Measurements from ENCODE around the gene SCARB1.

Gene SCARB1

GRCh38 chr12:124734224-124734788 is 129.4 kb downstream of the SCARB1 start:
- Histone ChIP-seq H3K4me3 (ENCODE audit: low read depth, low read length, poor library complexity, severe bottlenecking) (no peak overlapping the region), H2AFZ (ENCODE audit: low read length) (no peak overlapping the region), H3K9me2 (ENCODE audit: low read depth, low read length) (no peaks in the 10 kb centered on the region), H3K4me1 (ENCODE audit: insufficient read depth, low read length, severe bottlenecking) (no peaks in the 10 kb centered on the region), H3K27ac (ENCODE audit: low read depth, low read length, poor library complexity, severe bottlenecking) (no peak overlapping the region), H4K20me1 (ENCODE audit: insufficient read depth, low read length) (no peaks in the 10 kb centered on the region), H3F3A (ENCODE audit: insufficient read depth, low read length) (no peaks in the 10 kb centered on the region), H3K9ac (ENCODE audit: low read length) (no peak overlapping the region), H3K4me2 (ENCODE audit: low read length) (no peak overlapping the region), H3K27me3 (ENCODE audit: insufficient read depth, low read length) (peaks cover 13% of the 10 kb centered on the region; the same call in 1 of the 2 replicates), H3K79me2 (ENCODE audit: insufficient read depth, low read length) (no peaks in the 10 kb centered on the region), H3K9me3 (ENCODE audit: low read length) (no peaks in the 10 kb centered on the region), H3K36me3 (ENCODE audit: insufficient read depth, low read length) (no peaks in the 10 kb centered on the region; the same call in 1 of the 2 replicates)
- TF ChIP-seq, protein P1, sequence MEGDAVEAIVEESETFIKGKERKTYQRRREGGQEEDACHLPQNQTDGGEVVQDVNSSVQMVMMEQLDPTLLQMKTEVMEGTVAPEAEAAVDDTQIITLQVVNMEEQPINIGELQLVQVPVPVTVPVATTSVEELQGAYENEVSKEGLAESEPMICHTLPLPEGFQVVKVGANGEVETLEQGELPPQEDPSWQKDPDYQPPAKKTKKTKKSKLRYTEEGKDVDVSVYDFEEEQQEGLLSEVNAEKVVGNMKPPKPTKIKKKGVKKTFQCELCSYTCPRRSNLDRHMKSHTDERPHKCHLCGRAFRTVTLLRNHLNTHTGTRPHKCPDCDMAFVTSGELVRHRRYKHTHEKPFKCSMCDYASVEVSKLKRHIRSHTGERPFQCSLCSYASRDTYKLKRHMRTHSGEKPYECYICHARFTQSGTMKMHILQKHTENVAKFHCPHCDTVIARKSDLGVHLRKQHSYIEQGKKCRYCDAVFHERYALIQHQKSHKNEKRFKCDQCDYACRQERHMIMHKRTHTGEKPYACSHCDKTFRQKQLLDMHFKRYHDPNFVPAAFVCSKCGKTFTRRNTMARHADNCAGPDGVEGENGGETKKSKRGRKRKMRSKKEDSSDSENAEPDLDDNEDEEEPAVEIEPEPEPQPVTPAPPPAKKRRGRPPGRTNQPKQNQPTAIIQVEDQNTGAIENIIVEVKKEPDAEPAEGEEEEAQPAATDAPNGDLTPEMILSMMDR (IDR thresholded peaks at IDR 0.05; ENCODE audit: low read length), result no peak
- no peak for TF ChIP-seq EZH2 (IDR thresholded peaks at IDR 0.05; ENCODE audit: borderline replicate concordance, low read length)

DNA sequence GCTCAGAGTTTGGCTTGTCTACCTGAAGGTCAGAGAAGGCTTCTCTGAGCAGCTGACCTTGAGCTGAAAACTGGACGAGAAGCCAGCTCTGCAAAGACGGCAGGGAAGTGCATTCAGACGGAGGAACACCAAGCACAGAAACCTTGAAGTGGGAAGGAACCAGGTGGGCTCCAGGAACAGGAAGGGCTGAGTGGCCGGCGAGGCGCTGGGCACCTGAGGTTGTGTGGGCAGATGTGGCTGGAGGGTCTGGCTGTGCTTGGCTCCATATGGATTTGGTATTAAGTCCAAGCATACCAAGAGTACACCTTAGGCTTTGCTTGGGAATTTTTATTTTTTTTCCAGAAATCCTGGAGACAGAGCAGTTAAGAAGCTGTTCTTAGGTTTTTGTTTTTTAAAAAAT is 130.6 kb downstream of the SCARB1 start:
- H3K27ac ChIP-seq (ENCODE audit: low read depth, low read length, poor library complexity, severe bottlenecking), result no peak overlapping the region
- no peaks in the 10 kb centered on the region for H4K20me1 ChIP-seq (ENCODE audit: insufficient read depth, low read length)
- H3F3A ChIP-seq (ENCODE audit: insufficient read depth, low read length), result no peaks in the 10 kb centered on the region
- H3K9ac ChIP-seq (ENCODE audit: low read length), result no peak overlapping the region
- H3K4me2 ChIP-seq (ENCODE audit: low read length), result no peak overlapping the region
- peaks cover 13% of the 10 kb centered on the region; the same call in 1 of the 2 replicates for H3K27me3 ChIP-seq (ENCODE audit: insufficient read depth, low read length)
- no peak overlapping the region for H3K4me3 ChIP-seq (ENCODE audit: low read depth, low read length, poor library complexity, severe bottlenecking)
- H3K9me2 ChIP-seq (ENCODE audit: low read depth, low read length), result no peaks in the 10 kb centered on the region
- H3K4me1 ChIP-seq (ENCODE audit: insufficient read depth, low read length, severe bottlenecking), result no peaks in the 10 kb centered on the region
- TF ChIP-seq, protein P1 (IDR thresholded peaks at IDR 0.05; ENCODE audit: low read length), result no peak
- TF ChIP-seq EZH2 (IDR thresholded peaks at IDR 0.05; ENCODE audit: borderline replicate concordance, low read length), result no peak
- no peaks in the 10 kb centered on the region for H3K79me2 ChIP-seq (ENCODE audit: insufficient read depth, low read length)
- H3K36me3 ChIP-seq (ENCODE audit: insufficient read depth, low read length), result no peaks in the 10 kb centered on the region; the same call in 1 of the 2 replicates
- no peaks in the 10 kb centered on the region for H3K9me3 ChIP-seq (ENCODE audit: low read length)
- no peak overlapping the region for H2AFZ ChIP-seq (ENCODE audit: low read length)

DNA sequence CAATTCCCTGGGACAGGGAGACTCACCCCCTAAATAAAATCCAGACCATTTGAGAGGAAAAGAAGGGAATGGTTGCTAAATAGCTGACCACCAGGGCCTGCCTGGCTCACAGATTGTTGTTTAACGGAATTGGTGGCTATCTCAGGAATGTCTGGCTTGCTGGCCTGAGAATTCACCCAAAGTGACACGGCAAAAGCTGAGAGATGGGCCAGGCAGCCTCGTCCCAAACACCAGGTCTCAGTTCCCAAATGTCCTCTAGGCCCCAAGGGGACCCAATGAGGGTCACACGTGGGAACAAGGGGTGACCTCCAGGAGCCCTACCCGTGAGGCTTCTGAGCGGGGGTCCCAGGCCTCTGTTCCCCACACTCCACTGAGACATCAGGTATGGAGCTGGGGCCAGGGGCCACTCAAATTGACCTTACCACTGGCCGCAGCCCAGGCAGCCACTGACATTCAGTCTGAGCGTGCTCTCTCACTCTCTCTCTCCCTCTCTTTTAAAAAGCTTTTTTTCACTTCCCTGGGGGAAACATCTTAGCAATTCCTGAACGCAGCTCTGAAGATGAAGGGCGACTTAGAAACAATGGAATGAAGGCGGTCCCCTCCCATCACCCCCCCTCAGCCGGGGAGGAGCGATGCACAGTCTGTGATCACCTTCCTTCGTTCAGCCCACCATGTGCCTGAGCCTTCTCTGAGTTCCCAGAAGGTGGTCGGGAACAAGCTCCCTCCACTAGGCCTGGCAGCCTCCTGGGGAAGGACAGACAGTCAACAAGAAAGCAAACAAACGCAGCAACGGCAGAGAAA is 131.2 kb downstream of the SCARB1 start:
- no peaks in the 10 kb centered on the region for H3K9me3 ChIP-seq (ENCODE audit: low read length)
- no peaks in the 10 kb centered on the region for H3K9me2 ChIP-seq (ENCODE audit: low read depth, low read length)
- no peaks in the 10 kb centered on the region for H3K79me2 ChIP-seq (ENCODE audit: insufficient read depth, low read length)
- no peaks in the 10 kb centered on the region for H4K20me1 ChIP-seq (ENCODE audit: insufficient read depth, low read length)
- H3K9ac ChIP-seq (ENCODE audit: low read length), result no peak overlapping the region
- H2AFZ ChIP-seq (ENCODE audit: low read length), result no peak overlapping the region
- peaks cover 13% of the 10 kb centered on the region; the same call in 1 of the 2 replicates for H3K27me3 ChIP-seq (ENCODE audit: insufficient read depth, low read length)
- no peaks in the 10 kb centered on the region for H3K4me1 ChIP-seq (ENCODE audit: insufficient read depth, low read length, severe bottlenecking)
- no peak for TF ChIP-seq EZH2 (IDR thresholded peaks at IDR 0.05; ENCODE audit: borderline replicate concordance, low read length)
- TF ChIP-seq, protein P1 (IDR thresholded peaks at IDR 0.05; ENCODE audit: low read length), result no peak
- no peak overlapping the region for H3K4me3 ChIP-seq (ENCODE audit: low read depth, low read length, poor library complexity, severe bottlenecking)
- H3K36me3 ChIP-seq (ENCODE audit: insufficient read depth, low read length), result no peaks in the 10 kb centered on the region; the same call in 1 of the 2 replicates
- H3K4me2 ChIP-seq (ENCODE audit: low read length), result no peak overlapping the region
- no peaks in the 10 kb centered on the region for H3F3A ChIP-seq (ENCODE audit: insufficient read depth, low read length)
- no peak overlapping the region for H3K27ac ChIP-seq (ENCODE audit: low read depth, low read length, poor library complexity, severe bottlenecking)
